HFF-Myc (cell line): ENCODE data around the gene USP20.

Experiments used
- DNase-seq: peaks from one replicate; pipeline ENCODE4 v3.0.0-alpha.2; 2011; ENCODE audit warnings: low read depth; ENCODE audit errors: extremely low read depth
- H3K4me3 ChIP-seq: replicated peaks from 2 replicates; pipeline ENCODE4 v1.5.1; 2011; ENCODE audit warnings: low read depth, mild to moderate bottlenecking, control low read depth, low read length
- CTCF ChIP-seq: IDR thresholded peaks from 2 replicates; pipeline ENCODE4 v1.5.1; 2012; ENCODE audit warnings: mild to moderate bottlenecking, low read depth, low read length, control low read depth; ENCODE audit errors: missing control alignments

USP20 gene

GRCh38 chr9:129866394-129867135, 31.3 kb downstream of the USP20 start:
- DNase-seq, result no peak
- H3K4me3 ChIP-seq, result no peak overlapping the region
- TF ChIP-seq CTCF, result no peak

GRCh38 chr9:129867136-129868022, 32.1 kb downstream of the USP20 start:
- DNase-seq, result no peak
- TF ChIP-seq CTCF, result no peak
- no peak overlapping the region for H3K4me3 ChIP-seq

GRCh38 chr9:129868023-129868871, 33.0 kb downstream of the USP20 start:
- no peak overlapping the region for H3K4me3 ChIP-seq
- no peak for DNase-seq

GRCh38 chr9:129868872-129869486, 33.7 kb downstream of the USP20 start:
- no peak for DNase-seq
- no peak overlapping the region for H3K4me3 ChIP-seq
- no peak for TF ChIP-seq CTCF

More at GRCh38 chr9:129868023-129868871, 33.0 kb downstream of the USP20 start:
- no peak for TF ChIP-seq CTCF

- DNase-seq, result no peak
- H3K4me3 ChIP-seq, result no peak overlapping the region
- no peak for TF ChIP-seq CTCF
Measured at GRCh38 chr9:129869585-129870501, 34.6 kb downstream of the USP20 start.
